Psoas muscle (tissue), 8 donors: ENCODE measurements around the gene SMIM44. TPM values are rescaled to one million over a fixed set of nuclear protein-coding genes. Genes with fewer than 3 reads are reported as not detected.
"Not testable (repeated sequence)": the region's sequence is repeated elsewhere in the genome, so short reads cannot be mapped to it uniquely, and the experiment has no call there.

Experiments
- ATAC-seq, 4 donors: fragments of 200-7000 bp; cut with Tn5 transposase; one replicate each; pipeline ENCODE4 v1.9.1; 2020; ENCODE audit warnings: moderate library complexity in 3 of 4, mild to moderate bottlenecking in 2 of 4
- DNase-seq, 2 donors: peaks; one replicate each; pipeline ENCODE4 v3.0.0-alpha.2; 2020
- H3K27ac ChIP-seq: fragments of 200-600 bp; one replicate; pipeline ENCODE4 v1.8.0; 2022
- H3K27me3 ChIP-seq, 3 donors: fragments of 200-600 bp in 1 of 3; one replicate each; pipeline versions ENCODE4 v1.6.1 to v1.8.0; 2013 to 2022; ENCODE audit warnings: low read length in 2 of 3, mild to moderate bottlenecking in 2 of 3, moderate library complexity in 1 of 3; ENCODE audit not compliant: insufficient read depth in 3 of 3
- H3K36me3 ChIP-seq, 2 donors: fragments of 200-600 bp in 1 of 2; one replicate each; pipeline versions ENCODE4 v1.6.1 to v1.8.0; 2013 to 2022; ENCODE audit warnings: low read depth in 1 of 2, mild to moderate bottlenecking in 1 of 2, moderate library complexity in 1 of 2; ENCODE audit not compliant: insufficient read depth in 1 of 2
- H3K4me1 ChIP-seq: fragments of 200-600 bp; one replicate; pipeline ENCODE4 v1.8.0; 2022
- H3K4me3 ChIP-seq: fragments of 200-600 bp; one replicate; pipeline ENCODE4 v1.8.0; 2022; ENCODE audit warnings: mild to moderate bottlenecking
- H3K9me3 ChIP-seq: fragments of 200-600 bp; one replicate; pipeline ENCODE4 v1.8.0; 2022
- CTCF ChIP-seq: fragments of 200-600 bp; IDR thresholded peaks from one replicate; pipeline ENCODE4 v1.8.0; 2022; ENCODE audit warnings: antibody characterized with exemption
- WGBS, 3 donors: extraction: QIAGEN DNeasy Blood & Tissue Kit; methylation state at CpG; one replicate each; pipeline versions ENCODE4 v1.1.6 to v1.1.7; 2013; 5-methylcytosine and 5-hydroxymethylcytosine counted together
- intact Hi-C, 2 donors: fragments of 100-400 bp; cut with DNase I; formaldehyde crosslinking; loops; one replicate each; pipeline versions ENCODE4 v1.11.0 to v1.14.2; 2022
- polyA plus RNA-seq, 3 donors: library from polyadenylated mRNA; stranded (reverse); fragments of 200-250 nt; gene quantifications; one replicate each; pipeline ENCODE4 v1.2.3, GENCODE V29; 2013
- total RNA-seq, 4 donors: library from RNA; stranded (reverse); fragmentation: NEBNext Ultra II Directional in 2 of 4; extraction: Animal tissue kit (Norgen Biotek cat#: 25700) in 2 of 4; gene quantifications; one replicate each; pipeline versions ENCODE4 v1.2.1 to v1.2.4, GENCODE V29; 2021 to 2023
- donor health status: healthy with polysubstance abuse.
- donor health status: DM: no; HTN: no; CAD: no; lungs with moderate emphysema.
- donor health status: Bipolar disorder and iron deficiency.
- donor health status: healthy.
- donor health status: DM: yes; HTN: yes; CAD: no.
- donor health status: DM: no; HTN: no; CAD: no.
- donor health status: DM: no; HTN: no; CAD: no.
- donor health status: DM: yes; HTN: yes; CAD: no.

Gene SMIM44
- total and polyA plus RNA-seq, 7 donors = not detected

GRCh38 chr19:3510727-3511126, 27.5 kb upstream of the SMIM44 start:
- DNase-seq (no peak), ATAC-seq (no peak)
- Histone ChIP-seq H3K27ac (no peak overlapping the region), H3K4me3 (no peak overlapping the region), H3K36me3 (peaks cover 0 to 17% of the 10 kb centered on the region in 2 donors), H3K4me1 (peaks cover 14% of the 10 kb centered on the region), H3K27me3 (no peaks in the 10 kb centered on the region), H3K9me3 (no peaks in the 10 kb centered on the region)
- WGBS, 3 donors = 86 to 89% (median 88%) methylated on average over 20 to 22 of the region's 22 CpGs
- TF ChIP-seq CTCF = no peak
- intact Hi-C loops = no loop called here

GRCh38 chr19:3509566-3509989, 26.3 kb upstream of the SMIM44 start:
- Histone ChIP-seq H3K27me3 (no peaks in the 10 kb centered on the region), H3K9me3 (no peaks in the 10 kb centered on the region), H3K4me1 (peaks cover 21% of the 10 kb centered on the region), H3K36me3 (peaks cover 0 to 17% of the 10 kb centered on the region in 2 donors), H3K27ac (no peak overlapping the region), H3K4me3 (no peak overlapping the region)
- intact Hi-C loops = no loop called here
- no peak for TF ChIP-seq CTCF
- DNase-seq (no peak), ATAC-seq (no peak)
- 86 to 91% (median 88%) methylated on average over 15 of the region's 15 CpGs for WGBS, 3 donors

- ATAC-seq (no peak), DNase-seq (no peak)
- intact Hi-C loops = no loop called here
- no peaks in the 10 kb centered on the region for H3K9me3 ChIP-seq
- H3K4me3 ChIP-seq = no peak overlapping the region
- H3K27me3 ChIP-seq = no peaks in the 10 kb centered on the region
- no peak overlapping the region for H3K27ac ChIP-seq
- peaks cover 21% of the 10 kb centered on the region for H3K4me1 ChIP-seq
- H3K36me3 ChIP-seq = peaks cover 0 to 17% of the 10 kb centered on the region in 2 donors
- no peak for TF ChIP-seq CTCF
- WGBS, 3 donors = 85% methylated on average over 20 to 23 of the region's 23 CpGs
Measured at GRCh38 chr19:3508771-3509535, 25.7 kb upstream of the SMIM44 start.

- peaks cover 19% of the 10 kb centered on the region for H3K4me1 ChIP-seq
Measured at GRCh38 chr19:3508121-3508661, 24.9 kb upstream of the SMIM44 start.

GRCh38 chr19:3507371-3508120, 24.3 kb upstream of the SMIM44 start:
- H3K36me3 ChIP-seq = peaks cover 0 to 17% of the 10 kb centered on the region in 2 donors

More at GRCh38 chr19:3508121-3508661, 24.9 kb upstream of the SMIM44 start:
- WGBS, 3 donors = 93 to 96% (median 94%) methylated on average over 17 to 18 of the region's 18 CpGs
- H3K9me3 ChIP-seq, intact Hi-C loops, H3K4me3 ChIP-seq, DNase-seq, H3K27ac ChIP-seq, H3K27me3 ChIP-seq, ATAC-seq: not testable (repeated sequence)
- peaks cover 0 to 17% of the 10 kb centered on the region in 2 donors for H3K36me3 ChIP-seq

More at GRCh38 chr19:3507371-3508120, 24.3 kb upstream of the SMIM44 start:
- intact Hi-C loops = no loop called here
- peaks cover 13% of the 10 kb centered on the region for H3K4me1 ChIP-seq
- TF ChIP-seq CTCF = no peak
- 23 to 34% (median 28%) methylated on average over 31 of the region's 31 CpGs for WGBS, 3 donors
- H3K27ac ChIP-seq = peak overlapping the region; percentile 41
- no peak for ATAC-seq
- no peaks in the 10 kb centered on the region for H3K27me3 ChIP-seq
- H3K9me3 ChIP-seq = no peaks in the 10 kb centered on the region
- peak overlapping the region; percentile 95 for H3K4me3 ChIP-seq
- no peak for DNase-seq
